CD4-positive, alpha-beta T cell treated with Interleukin-4 for 4 hours (primary cell): ENCODE measurements around the gene SNN.

ENCODE experiments used
- DNase-seq: peaks from one replicate; pipeline ENCODE4 v3.0.0-alpha.2; 2020

Gene SNN

GRCh38 chr16:11705311-11706025, 37.2 kb downstream of the SNN start:
- no peak for DNase-seq

- DNase-seq, result no peak
These were observed 38.0 kb downstream of the SNN start for GRCh38 chr16:11706180-11706742.

- no peak for DNase-seq
These were observed 39.5 kb downstream of the SNN start for GRCh38 chr16:11707679-11708197.

- DNase-seq, result no peak
These were observed 40.2 kb downstream of the SNN start for GRCh38 chr16:11708421-11708820.

GRCh38 chr16:11711662-11712061, 43.4 kb downstream of the SNN start:
- DNase-seq, result no peak

- DNase-seq, result no peak
These were observed 43.9 kb downstream of the SNN start for GRCh38 chr16:11712122-11712521.

GRCh38 chr16:11715246-11715947, 47.1 kb downstream of the SNN start:
- DNase-seq, result no peak

GRCh38 chr16:11716336-11716735, 48.1 kb downstream of the SNN start:
- no peak for DNase-seq

GRCh38 chr16:11717811-11718210, 49.6 kb downstream of the SNN start:
- DNase-seq, result no peak

GRCh38 chr16:11719171-11719570, 50.9 kb downstream of the SNN start:
- no peak for DNase-seq

GRCh38 chr16:11719762-11720161, 51.5 kb downstream of the SNN start:
- DNase-seq, result no peak

- no peak for DNase-seq
These were observed 53.7 kb downstream of the SNN start for GRCh38 chr16:11721781-11722467.

GRCh38 chr16:11722468-11722808, 54.2 kb downstream of the SNN start:
- DNase-seq, result no peak

GRCh38 chr16:11725457-11725856, 57.2 kb downstream of the SNN start:
- no peak for DNase-seq

GRCh38 chr16:11726008-11726407, 57.8 kb downstream of the SNN start:
- no peak for DNase-seq

- DNase-seq, result no peak
These were observed 59.7 kb downstream of the SNN start for GRCh38 chr16:11727796-11728543.
